GM12891 (cell line): Measurements from ENCODE around the gene DIP2C.

Experiments used
- PAX5 ChIP-seq: IDR thresholded peaks from 2 replicates; pipeline ENCODE4 v1.6.1; 2011; ENCODE audit warnings: low read length, moderate library complexity, mild to moderate bottlenecking; ENCODE audit not compliant: insufficient read depth, severe bottlenecking
- POLR2A ChIP-seq: IDR thresholded peaks from 2 replicates; pipeline ENCODE4 v1.6.1; 2011; ENCODE audit warnings: low read depth, low read length, control low read depth
- POLR2AphosphoS5 ChIP-seq: IDR thresholded peaks from 2 replicates; pipeline ENCODE4 v1.6.1; 2011; ENCODE audit warnings: low read depth, low read length, control low read depth
- POU2F2 ChIP-seq: IDR thresholded peaks from 2 replicates; pipeline ENCODE4 v1.6.1; 2011; ENCODE audit warnings: low read depth, mild to moderate bottlenecking, control low read depth, low read length, moderate library complexity
- SPI1 ChIP-seq: IDR thresholded peaks from 2 replicates; pipeline ENCODE4 v1.6.1; 2011; ENCODE audit warnings: low read depth, low read length, control low read depth
- TAF1 ChIP-seq: IDR thresholded peaks from 2 replicates; pipeline ENCODE4 v1.6.1; 2011; ENCODE audit warnings: low read depth, low read length, control low read depth

- no peak for TF ChIP-seq TAF1
- TF ChIP-seq SPI1: no peak
- TF ChIP-seq POLR2A: no peak
- TF ChIP-seq POLR2AphosphoS5: no peak
- no peak for TF ChIP-seq PAX5
- TF ChIP-seq POU2F2: no peak
Observed at GRCh38 chr10:723973-724372, 34.5 kb upstream of the DIP2C start.
